Fibroblast of mammary gland (primary cell): Measurements from ENCODE around the gene ADD2.

Experiments
- DNase-seq: peaks from one replicate; pipeline ENCODE4 v3.0.0-alpha.2; 2010; ENCODE audit warnings: low read depth
- H3K4me3 ChIP-seq: 2 replicates; pipeline ENCODE4 v1.5.1; 2011; ENCODE audit warnings: low read depth, mild to moderate bottlenecking, low read length, moderate library complexity; ENCODE audit not compliant: control insufficient read depth
- CTCF ChIP-seq: conservative IDR thresholded peaks from 2 replicates; pipeline ENCODE4 v1.5.1; 2011; ENCODE audit warnings: low read depth, low read length, inconsistent platforms; ENCODE audit not compliant: control insufficient read depth, insufficient read depth

The ADD2 gene

DNA sequence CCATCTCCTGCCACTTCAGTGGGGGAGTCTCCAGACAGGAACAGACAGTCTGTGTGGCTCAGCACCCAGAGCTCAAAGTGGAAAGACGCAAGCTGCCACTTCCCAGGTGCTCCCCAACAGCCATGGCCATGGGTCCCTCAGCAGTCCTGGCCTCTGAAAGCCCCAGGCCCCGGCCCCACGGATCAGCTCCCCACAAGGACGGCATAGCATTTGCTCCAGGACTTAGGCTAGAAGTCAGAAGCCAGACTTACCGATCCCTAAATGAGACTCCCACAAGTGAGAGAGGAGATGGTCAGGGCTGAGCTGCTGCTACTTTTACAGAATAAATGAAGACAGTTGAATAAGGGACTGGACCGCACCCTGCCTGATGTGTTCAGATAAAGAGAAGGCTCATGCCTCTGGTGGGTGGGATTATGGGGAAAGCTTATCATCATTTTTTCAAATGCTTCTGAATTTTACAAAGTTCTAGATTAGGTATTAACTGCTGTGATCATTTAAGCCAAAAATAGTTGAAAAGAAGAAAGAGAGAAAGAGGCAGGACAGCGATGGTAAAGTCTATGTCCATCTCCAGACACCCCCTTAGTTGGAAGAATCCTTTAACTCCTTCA lies 50.5 kb downstream of the ADD2 start:
- no peak overlapping the region for H3K4me3 ChIP-seq
- no peak for TF ChIP-seq CTCF
- no peak for DNase-seq

GRCh38 chr2:70716951-70717350 lies 51.0 kb downstream of the ADD2 start:
- no peak for TF ChIP-seq CTCF
- H3K4me3 ChIP-seq, result no peak overlapping the region

DNA sequence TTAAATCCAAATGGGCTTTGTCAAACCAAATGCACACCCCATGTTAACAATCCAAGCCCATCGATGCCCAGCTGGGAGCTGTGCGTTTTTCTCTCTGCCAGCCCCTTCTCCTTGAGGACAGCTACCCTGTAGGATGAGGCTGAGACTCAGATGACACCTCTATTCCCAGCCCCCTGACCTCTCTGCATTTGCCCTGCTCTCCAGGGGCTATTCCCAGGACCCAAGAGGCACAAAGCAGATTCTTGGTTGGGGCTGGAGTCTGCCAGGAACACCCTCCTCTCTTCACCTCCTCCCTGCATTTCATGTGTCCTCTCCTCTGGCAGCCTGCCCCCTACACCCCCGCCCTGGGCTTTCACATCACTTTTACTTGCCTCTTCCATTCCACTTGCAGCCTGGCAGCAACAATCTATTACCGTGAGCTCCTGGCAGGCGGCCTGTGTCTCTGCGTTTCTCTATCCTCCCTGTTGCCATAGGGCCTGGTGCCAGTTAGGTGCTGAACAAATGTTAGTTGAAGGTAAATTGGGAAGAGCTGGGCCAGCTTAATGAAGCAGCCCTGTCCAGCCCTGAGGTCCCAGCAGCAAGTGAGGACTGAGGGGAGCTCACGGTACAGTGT lies 51.8 kb downstream of the ADD2 start:
- no peak for DNase-seq
- TF ChIP-seq CTCF, result no peak
- no peak overlapping the region for H3K4me3 ChIP-seq

More at GRCh38 chr2:70716951-70717350, 51.0 kb downstream of the ADD2 start:
- no peak for DNase-seq

GRCh38 chr2:70715071-70715985 lies 52.7 kb downstream of the ADD2 start:
- H3K4me3 ChIP-seq, result no peak overlapping the region
- no peak for DNase-seq
- TF ChIP-seq CTCF, result no peak

DNA sequence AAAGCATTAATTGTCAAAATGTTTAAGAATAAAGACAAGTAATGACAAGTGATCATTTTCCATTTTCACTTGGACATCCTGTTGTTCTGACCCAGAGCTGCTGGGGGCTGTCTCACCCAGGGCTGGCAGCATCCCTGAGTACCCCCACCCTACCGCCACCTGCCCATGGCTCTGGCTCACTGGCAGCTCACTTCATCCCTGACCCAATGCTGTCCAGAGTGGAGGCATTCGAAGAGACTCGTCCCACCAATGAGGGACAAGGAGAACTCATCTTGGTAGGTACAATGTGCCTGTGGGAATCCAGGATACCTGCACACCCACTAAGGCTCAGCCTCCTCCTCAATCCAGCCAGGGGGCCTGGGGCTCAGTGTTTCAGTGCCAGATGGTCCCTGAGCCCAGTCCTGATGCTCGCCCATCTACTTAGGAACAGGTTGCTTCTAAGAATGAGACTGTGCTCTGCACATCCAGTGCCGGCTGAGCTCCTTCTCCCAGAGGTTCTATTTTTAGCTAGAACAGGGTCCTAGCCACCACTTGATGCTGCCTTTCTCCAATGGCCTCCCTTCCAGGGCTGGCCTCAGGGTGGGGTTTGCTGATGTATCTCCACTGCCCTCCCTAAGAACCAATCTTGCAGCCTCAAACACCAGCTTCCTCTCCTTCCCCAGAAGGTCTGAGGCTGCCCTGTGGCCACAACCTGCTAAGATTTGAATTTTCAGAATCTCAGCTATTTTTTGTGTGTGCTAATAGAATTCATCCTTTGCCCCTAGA lies 53.7 kb downstream of the ADD2 start:
- TF ChIP-seq CTCF, result no peak
- no peak overlapping the region for H3K4me3 ChIP-seq
- no peak for DNase-seq

DNA sequence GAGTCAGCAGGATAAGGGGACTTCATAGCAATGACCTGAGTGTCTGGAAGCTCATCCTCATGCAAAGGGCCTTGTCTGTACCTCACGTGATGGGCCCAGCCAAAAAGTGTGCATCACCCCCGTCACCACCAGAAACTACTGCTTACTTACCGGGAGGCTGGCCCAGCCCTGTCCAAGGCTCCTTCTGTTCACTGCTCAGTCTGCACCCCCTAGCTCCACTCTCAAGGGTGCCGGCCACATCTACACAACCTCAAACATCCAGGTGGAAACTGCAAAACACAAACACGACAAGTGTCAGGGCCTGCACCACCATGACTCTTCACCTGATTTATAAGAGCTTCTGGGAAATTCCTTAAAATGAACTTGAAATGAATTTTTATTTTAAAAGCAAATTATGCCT lies 55.1 kb downstream of the ADD2 start:
- TF ChIP-seq CTCF, result no peak
- DNase-seq, result no peak
- H3K4me3 ChIP-seq, result no peak overlapping the region
